Choroid plexus epithelial cell (primary cell): ENCODE results near the gene STK40.

Experiments
- DNase-seq: peaks from one replicate; pipeline ENCODE4 v3.0.0-alpha.2; 2010; ENCODE audit warnings: low read depth
- H3K4me3 ChIP-seq: 2 replicates; pipeline ENCODE4 v1.5.1; 2011; ENCODE audit warnings: low read depth, mild to moderate bottlenecking, control low read depth, low read length, moderate library complexity
- TF ChIP-seq, protein P1 (sequence below): conservative IDR thresholded peaks from 2 replicates; pipeline ENCODE4 v1.5.1; 2011; ENCODE audit warnings: low read depth, mild to moderate bottlenecking, control low read depth, inconsistent platforms, low read length, moderate library complexity

The STK40 gene

DNA sequence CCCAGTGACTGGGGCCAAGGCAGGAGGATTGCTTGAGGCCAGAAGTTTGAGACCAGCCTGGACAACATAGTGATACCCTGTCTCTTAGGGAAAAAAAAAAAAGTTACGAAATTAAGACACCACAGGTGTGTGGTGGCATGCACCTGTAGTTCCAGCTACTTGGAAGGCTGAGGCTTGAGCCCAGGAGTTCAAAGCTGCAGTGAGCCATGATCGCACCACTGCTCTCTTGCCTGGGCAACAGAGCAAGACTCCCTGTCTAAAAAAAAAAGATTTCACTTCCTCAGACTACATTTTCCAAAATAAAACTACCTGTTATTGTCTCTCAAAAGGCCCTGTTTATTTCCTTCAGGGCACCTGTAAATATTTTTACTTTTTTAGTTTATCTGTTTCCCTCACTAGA, 4.7 kb upstream of the STK40 start:
- H3K4me3 ChIP-seq, result no peak overlapping the region
- DNase-seq, result no peak
- TF ChIP-seq, protein P1, sequence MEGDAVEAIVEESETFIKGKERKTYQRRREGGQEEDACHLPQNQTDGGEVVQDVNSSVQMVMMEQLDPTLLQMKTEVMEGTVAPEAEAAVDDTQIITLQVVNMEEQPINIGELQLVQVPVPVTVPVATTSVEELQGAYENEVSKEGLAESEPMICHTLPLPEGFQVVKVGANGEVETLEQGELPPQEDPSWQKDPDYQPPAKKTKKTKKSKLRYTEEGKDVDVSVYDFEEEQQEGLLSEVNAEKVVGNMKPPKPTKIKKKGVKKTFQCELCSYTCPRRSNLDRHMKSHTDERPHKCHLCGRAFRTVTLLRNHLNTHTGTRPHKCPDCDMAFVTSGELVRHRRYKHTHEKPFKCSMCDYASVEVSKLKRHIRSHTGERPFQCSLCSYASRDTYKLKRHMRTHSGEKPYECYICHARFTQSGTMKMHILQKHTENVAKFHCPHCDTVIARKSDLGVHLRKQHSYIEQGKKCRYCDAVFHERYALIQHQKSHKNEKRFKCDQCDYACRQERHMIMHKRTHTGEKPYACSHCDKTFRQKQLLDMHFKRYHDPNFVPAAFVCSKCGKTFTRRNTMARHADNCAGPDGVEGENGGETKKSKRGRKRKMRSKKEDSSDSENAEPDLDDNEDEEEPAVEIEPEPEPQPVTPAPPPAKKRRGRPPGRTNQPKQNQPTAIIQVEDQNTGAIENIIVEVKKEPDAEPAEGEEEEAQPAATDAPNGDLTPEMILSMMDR, result no peak

DNA sequence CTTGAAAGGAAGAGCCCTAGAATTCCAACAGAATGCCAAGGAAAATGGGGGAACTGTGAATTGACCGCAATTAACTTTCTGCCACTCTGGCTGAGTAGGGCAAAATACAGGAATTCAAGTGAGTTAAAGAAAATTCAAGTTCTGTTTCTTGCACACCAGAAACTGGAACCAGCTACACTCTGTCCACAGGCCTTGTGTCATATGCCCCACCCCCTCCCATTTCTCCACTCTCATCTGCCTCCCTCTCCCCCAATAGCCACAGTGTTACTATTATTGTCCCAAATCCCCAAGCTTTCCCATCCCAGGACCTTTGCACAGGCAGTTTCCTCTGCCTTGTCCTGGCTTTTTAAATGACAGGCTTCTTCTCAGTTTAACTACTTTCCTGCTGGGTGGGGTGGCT, 4.3 kb upstream of the STK40 start:
- DNase-seq, result no peak
- TF ChIP-seq, protein P1, result no peak
- H3K4me3 ChIP-seq, result no peak overlapping the region

DNA sequence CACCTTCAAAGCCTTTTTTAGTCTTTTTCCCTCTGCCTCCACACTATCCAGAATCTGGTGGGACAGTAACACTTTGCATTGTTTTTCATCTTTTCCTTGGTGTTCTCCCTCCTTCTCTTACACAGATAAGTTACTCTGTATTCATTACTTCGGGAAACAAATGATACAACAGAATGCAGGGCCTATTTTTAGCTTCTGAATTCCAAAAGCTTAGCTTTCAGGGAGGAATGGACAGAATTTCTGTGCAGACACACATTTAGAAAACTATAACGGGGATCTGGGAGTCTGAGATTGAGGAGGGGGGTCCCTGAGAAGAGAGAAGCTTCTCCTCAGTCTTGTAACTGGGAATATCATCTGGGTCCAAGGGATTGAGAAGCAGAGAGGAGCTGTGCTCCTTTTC, 3.5 kb upstream of the STK40 start:
- DNase-seq, result no peak
- TF ChIP-seq, protein P1, result no peak
- no peak overlapping the region for H3K4me3 ChIP-seq

DNA sequence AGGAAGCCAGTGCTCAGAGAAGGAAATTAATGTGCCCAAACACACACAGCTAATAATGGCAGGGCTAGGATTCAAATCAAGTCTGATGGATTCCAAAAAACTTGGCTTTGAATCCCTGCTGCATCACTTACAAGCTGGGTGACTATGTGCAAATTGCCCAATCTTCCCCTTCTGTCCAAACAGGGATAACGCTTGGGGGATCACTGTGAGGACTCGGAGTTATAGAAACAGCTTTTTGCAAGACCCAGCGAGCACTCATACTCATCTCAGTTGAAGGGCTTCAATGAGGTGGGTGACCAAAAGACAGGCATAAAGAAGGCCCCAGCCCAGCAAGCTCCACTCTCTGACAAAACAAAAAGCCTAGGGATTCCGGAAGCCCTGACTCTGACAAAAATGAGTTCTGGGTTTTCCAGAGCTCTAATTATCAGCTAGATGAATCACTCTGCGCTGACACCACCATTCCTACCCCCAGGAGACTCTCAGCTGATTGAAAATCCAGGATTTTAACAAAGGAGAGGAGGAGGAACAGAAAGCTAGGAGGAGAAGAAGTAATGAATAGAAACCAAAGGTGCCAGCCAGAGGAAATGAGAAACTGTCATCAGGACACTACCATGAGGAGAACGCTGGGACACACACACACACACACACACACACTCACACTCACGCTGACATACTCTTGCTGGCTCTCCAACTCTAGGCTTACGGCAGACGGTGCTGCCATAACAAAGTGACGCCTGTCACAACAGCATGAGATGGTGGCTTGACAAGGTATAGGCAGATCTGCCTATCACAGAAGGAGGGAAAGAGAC, 1.6 kb upstream of the STK40 start:
- TF ChIP-seq, protein P1, result no peak
- H3K4me3 ChIP-seq, result peak overlapping the region; percentile 28
- DNase-seq, result peak; percentile 84

DNA sequence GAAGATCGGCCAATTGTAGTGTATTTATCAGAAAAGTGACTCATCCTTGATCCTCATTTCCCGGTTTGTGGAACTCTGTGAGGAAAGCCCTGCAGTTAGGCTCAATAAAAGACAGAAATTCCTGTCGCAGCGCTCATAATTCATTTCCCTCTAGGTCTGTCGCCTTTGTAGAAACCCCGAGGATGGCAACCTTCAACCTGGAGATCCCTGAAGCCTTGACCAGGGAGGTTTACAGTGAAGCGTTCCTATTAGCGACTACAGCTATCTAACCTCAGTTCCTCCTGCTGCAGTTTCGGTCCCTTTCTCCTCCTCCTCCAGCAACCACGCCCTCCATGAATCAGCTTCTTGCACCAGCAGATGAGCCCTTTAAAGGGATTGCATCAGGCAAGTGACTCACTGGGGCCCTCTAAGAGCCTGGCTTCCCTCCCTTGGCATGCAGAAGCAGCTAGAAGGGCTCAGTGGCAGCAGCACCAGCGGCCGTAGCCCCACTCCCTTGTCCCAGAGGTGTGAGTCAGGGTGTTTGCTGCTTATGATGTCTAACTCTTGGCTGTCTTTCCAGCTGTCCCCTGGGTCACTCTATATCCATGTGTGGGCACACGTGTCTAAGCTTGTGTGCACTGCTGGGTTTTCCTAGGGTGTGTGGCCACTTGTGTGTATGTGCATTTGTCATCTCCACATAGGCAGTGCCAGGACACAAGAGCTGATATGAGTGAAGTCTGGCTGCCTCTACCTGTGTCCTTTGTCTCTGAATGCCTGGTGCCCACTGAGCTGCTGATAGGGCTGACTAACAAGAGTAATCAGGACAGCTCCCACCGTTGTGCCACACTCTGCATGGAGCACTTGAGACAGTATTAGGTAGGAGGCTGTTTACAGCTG, 779 bp upstream of the STK40 start:
- DNase-seq, result peak; percentile 100
- TF ChIP-seq, protein P1, result no peak

DNA sequence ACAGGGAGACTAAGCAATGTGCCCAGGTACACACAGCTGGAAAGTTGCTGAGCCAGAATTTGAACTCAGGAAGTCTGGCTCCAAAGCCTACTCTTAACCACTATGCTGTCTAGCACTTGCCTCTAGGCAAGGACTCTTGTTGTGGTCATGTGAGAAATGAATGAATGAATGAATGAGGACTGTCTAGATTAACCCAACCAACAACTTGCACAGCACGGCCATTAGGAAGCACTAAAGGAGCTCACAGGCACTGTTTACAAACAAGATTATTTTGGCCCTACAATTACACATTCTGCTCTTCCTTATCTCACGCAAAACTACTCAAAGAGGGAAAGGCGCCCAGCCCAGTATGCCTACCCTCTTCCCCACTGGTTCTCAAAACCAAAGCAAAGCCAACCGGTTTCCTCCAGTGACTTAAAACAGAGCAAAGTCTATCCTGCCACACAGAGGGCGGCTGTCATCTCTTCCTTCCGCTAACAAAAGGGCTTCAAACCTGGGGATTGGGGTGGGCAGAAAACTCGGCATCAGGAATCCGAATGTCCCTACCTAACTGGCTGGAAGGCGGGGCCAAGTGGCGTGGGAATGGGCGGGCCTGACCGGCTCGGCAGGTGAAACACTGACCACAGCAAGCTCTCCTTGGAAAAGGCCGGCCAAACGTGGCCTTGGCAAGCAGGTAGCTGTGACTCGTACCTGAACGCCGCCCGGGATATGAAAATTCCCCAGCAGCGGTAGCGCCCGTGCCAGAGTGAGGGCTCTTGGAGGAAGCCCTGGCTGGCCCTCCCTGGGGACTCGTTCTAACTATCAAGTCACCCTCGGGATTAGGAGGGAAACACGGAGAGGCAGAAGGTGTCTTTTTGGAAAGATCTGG, 948 bp downstream of the STK40 start:
- DNase-seq, result peak; percentile 24
- TF ChIP-seq, protein P1, result no peak
- peak overlapping the region; percentile 91 for H3K4me3 ChIP-seq

More for the DNA sequence above, 779 bp upstream of the STK40 start:
- H3K4me3 ChIP-seq, result peak overlapping the region; percentile 56
